ENCODE results near the gene TYK2.
"Not testable (repeated sequence)": the region's sequence is repeated elsewhere in the genome, so short reads cannot be mapped to it uniquely, and the experiment has no call there.

The TYK2 gene

GRCh38 chr19:10380313-10381102, at the start of gene TYK2:
Gene TYK2 (minus strand): TSS chr19:10380572. CDS start chr19:10378406, 2,166 bp downstream.
- peak; percentile 93 to 97 (median 96) for DNase-seq

GRCh38 chr19:10428996-10429381, 48.6 kb upstream of the TYK2 start:
- no peak for DNase-seq

GRCh38 chr19:10427169-10427568, 46.8 kb upstream of the TYK2 start:
- no peak for DNase-seq

GRCh38 chr19:10424011-10424637, 43.8 kb upstream of the TYK2 start:
- peak; percentile 23 to 68 (median 54) for DNase-seq

- no peak for DNase-seq
Observed at GRCh38 chr19:10422846-10423245, 42.5 kb upstream of the TYK2 start.

- DNase-seq, result no peak
Observed at GRCh38 chr19:10422046-10422461, 41.7 kb upstream of the TYK2 start.

GRCh38 chr19:10421240-10422045, 41.1 kb upstream of the TYK2 start:
- DNase-seq, result no peak

GRCh38 chr19:10420444-10421239, 40.3 kb upstream of the TYK2 start, which contains the start of gene PDE4A:
Gene PDE4A (plus strand): TSS chr19:10420538. CDS start chr19:10420765, 227 bp downstream.
- DNase-seq, result peak in 4 of 6 experiments; percentile 25 to 53 (median 44)

DNA sequence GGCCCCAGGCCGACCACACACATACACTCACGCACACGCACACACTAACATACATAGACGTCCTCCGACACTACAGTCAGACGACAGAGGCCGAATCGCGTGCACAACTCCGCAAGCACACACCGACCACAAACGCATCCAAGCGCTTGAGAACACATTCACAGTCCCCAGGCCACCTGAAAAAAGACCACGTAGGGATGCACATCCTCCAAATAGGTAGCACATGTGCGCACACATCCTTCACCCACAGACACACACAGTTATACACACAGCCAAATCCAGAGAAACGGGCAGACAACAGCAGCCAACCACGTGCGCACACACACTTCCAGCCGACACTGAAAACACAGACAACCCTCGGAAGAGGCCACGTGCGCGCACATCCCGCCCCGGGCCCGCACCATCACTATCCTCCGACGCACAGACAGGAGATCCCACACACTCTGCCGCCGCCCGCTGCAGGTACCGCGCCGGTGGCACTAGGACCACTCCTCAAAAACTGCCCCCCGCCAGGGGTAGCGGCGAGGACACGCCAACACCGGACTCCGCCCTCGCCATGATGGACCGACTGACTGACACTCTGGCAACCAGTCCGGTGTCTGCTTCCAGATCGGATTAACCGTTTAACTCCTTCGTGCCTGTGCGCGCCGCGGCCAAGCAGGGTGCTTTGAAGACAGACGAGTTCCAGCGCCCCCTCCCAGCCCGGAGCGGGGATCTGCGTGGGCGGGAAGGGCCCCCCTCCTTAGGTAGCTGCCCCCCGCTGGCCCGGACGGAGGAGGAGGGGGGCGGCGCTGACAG, 39.5 kb upstream of the TYK2 start:
- peak in 4 of 6 experiments; percentile 31 to 58 (median 44) for DNase-seq

DNA sequence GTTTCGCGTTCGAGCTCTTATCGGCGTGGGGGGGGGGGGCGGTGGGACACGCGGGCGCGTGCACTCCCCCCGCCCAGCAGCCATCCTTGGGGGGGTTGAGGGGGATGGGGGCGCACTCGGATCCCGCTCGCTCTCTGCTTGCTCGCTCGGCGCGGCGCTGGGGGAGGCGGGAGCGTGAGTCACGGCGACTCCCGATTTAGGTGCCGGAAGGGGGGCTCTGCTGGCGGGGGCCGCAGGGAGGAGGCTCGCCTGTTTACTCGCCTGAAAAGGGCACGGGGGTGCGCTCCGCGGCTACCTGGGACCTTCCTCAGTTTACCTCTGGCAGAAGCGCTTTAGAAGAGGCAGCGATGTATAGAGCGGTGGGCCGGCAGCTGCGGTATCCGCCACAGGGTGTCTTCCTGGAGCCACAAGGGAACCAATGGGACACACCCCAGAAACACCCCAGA, 38.9 kb upstream of the TYK2 start:
- DNase-seq, result peak in 1 of 6 experiments; percentile 40

- DNase-seq, result peak in 1 of 6 experiments; percentile 49
Observed at GRCh38 chr19:10418485-10419199, 38.3 kb upstream of the TYK2 start.

GRCh38 chr19:10418235-10418484, 37.8 kb upstream of the TYK2 start:
- DNase-seq, result peak in 1 of 6 experiments; percentile 46

- DNase-seq, result peak in 1 of 6 experiments; percentile 24
Observed at GRCh38 chr19:10417541-10418234, 37.3 kb upstream of the TYK2 start.

GRCh38 chr19:10416380-10417257, 36.2 kb upstream of the TYK2 start:
- DNase-seq, result peak; percentile 91 to 98 (median 96)

DNA sequence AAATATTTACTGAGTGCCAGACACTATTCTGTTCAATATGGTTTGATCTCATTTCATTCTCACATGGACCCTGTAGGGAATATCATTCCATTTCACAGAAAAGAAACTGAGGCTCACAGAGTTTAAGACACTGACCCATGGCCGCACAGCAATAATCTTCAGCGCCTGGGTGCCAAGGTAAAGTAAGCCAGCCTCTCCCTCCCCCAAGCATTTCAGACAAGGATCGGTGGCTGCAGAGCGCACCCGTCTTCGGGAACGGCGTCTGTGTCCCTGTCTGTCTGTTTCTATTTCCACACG, 35.7 kb upstream of the TYK2 start:
- no peak for DNase-seq

GRCh38 chr19:10412257-10412977, 32.0 kb upstream of the TYK2 start:
- DNase-seq, result peak in 3 of 6 experiments; percentile 24 to 32 (median 28)

DNA sequence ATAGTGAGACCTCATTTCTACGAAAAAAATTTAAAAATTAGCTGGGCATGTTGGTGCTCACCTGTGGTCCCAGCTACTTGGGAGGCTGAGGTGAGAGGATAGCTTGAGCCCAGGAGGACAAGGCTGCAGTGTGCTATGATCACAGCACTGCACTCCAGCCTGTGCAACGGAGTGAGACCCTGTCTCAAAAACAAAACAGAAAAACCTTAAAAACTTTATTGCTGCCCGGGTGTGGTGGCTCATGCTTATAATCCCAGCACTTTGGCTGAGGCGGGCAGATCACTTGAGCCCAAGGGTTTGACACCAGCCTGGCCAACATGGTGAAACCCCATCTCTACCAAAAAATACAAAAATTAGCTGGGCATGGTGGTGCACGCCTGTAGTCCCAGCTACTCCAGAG, 30.9 kb upstream of the TYK2 start:
- DNase-seq, result not testable (repeated sequence)

DNA sequence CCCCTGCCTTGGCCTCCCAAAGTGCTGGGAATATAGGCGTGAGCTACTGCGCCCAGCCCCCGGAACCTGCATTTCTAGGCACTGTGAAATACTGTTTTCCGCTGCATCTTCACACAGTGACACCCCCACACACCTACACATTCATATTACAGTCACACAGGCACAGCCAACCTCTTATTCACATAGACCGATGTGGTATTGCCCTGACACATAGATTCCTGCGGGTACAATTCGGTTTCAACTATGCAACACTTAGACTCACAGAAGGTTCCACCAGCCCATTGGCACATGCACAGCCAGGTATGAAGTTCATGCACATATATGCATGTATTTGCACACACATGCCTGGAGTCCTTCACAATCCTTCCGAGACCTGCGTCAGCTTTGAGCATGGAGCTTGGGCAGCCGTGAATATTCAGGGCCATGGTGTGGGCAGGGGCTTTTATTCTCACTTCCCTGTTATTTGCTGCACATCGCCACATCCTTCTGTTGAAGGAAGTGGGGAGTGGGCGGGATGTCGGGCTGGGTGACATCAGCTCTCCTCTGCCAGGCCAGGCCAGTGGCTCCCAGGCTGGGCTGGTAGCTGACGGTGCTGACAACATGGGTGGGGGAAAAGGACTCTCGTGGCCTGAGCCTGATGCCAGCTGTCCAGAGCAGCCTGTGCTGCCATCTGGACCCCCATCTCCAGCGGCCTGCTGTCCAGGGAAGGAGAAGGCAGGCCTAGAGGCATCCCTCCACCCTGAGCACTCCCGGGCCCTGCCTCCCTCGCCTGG, 28.3 kb upstream of the TYK2 start:
- DNase-seq, result peak in 2 of 6 experiments; percentile 30 to 33
